K562 (cell line): ENCODE data around the gene FGFR4. TPM values are rescaled to one million over a fixed set of nuclear protein-coding genes. Genes with fewer than 3 reads are reported as not detected.

ENCODE experiments used
- ATAC-seq: fragments of 200-7000 bp; cut with Tn5 transposase; 3 replicates; pipeline ENCODE4 v1.9.1; 2020; ENCODE audit warnings: moderate library complexity
- BruUV-seq: library from RNA; stranded (reverse); fragments of 400-500 nt; replicated peaks from 2 replicates; lab custom pipeline; 2021; lab: Mats Ljungman, UMichigan
- CTCF ChIA-PET: fragments of 300-600 bp; formaldehyde crosslinking; extraction: SDS; loops from one replicate; lab custom pipeline; 2021; ENCODE audit warnings: low intra/inter-chr PET ratio; lab: Yijun Ruan, JAX
- POLR2A ChIA-PET: fragments of 300-600, 350-650 bp; sonication (Branson Sonifier 250); formaldehyde crosslinking; extraction: SDS; loops from one replicate; lab custom pipeline; 2021; ENCODE audit warnings: antibody characterized with exemption, inconsistent platforms; lab: Yijun Ruan, JAX
- DNase-seq, 4 experiments: peaks; one replicate each; pipeline versions ENCODE4 v3.0.0 to v3.0.0-alpha.2; 2011 to 2018; ENCODE audit warnings: low spot score in 3 of 4, mixed read lengths in 3 of 4; ENCODE audit errors: extremely low read depth in 1 of 4
- FAIRE-seq: peaks from 2 replicates; lab custom pipeline; 2011; peaks lifted over from hg19 to GRCh38; lab: Jason Lieb, UNC
- H2AFZ ChIP-seq: 2 replicates; pipeline ENCODE4 v1.6.0; 2011; ENCODE audit warnings: low read depth, low read length, control low read depth, inconsistent platforms
- H3K27ac ChIP-seq: fragments of 200-600 bp; 3 replicates; pipeline ENCODE4 v1.8.0; 2011; ENCODE audit warnings: low read depth, mild to moderate bottlenecking, control low read depth, inconsistent platforms, low read length, moderate library complexity, mixed read lengths; ENCODE audit errors: extremely low read depth
- H3K27me3 ChIP-seq, 2 experiments: fragments of 300-600 bp in 1 of 2; 2 replicates in 1 of 2; 3 replicates in 1 of 2; pipeline versions ENCODE4 v1.6.0 to v1.8.0; 2011; ENCODE audit warnings: inconsistent platforms in 2 of 2, low read length in 2 of 2, mild to moderate bottlenecking in 1 of 2, mixed read lengths in 1 of 2, moderate library complexity in 1 of 2; ENCODE audit not compliant: control insufficient read depth in 2 of 2, insufficient read depth in 2 of 2
- H3K36me3 ChIP-seq: fragments of 300-600 bp; 3 replicates; pipeline ENCODE4 v1.8.0; 2011; ENCODE audit warnings: mild to moderate bottlenecking, low read length, inconsistent platforms; ENCODE audit not compliant: control insufficient read depth, insufficient read depth
- H3K4me1 ChIP-seq, 2 experiments: fragments of 200-600 bp in 1 of 2; replicated peaks in 1 of 2; 2 replicates in 1 of 2; 3 replicates in 1 of 2; pipeline versions ENCODE4 v1.5.1 to v1.8.0; 2011; ENCODE audit warnings: inconsistent platforms in 2 of 2, low read length in 2 of 2, mild to moderate bottlenecking in 1 of 2, mixed read lengths in 1 of 2, moderate library complexity in 1 of 2; ENCODE audit not compliant: control insufficient read depth in 2 of 2, insufficient read depth in 2 of 2
- H3K4me2 ChIP-seq: 2 replicates; pipeline ENCODE4 v1.6.1; 2011; ENCODE audit warnings: low read length, control low read depth, inconsistent platforms, mixed read lengths; ENCODE audit not compliant: insufficient read depth
- H3K4me3 ChIP-seq: fragments of 200-600 bp; sonication (generic), shearing (Covaris generic); 2 replicates; pipeline ENCODE4 v1.5.1; 2016; ENCODE audit warnings: control low read depth, inconsistent platforms
- H3K79me2 ChIP-seq: fragments of 200-600 bp; 3 replicates; pipeline ENCODE4 v1.8.0; 2011; ENCODE audit warnings: low read length, inconsistent platforms; ENCODE audit not compliant: control insufficient read depth, insufficient read depth
- H3K9ac ChIP-seq, 2 experiments: 2 replicates each; pipeline versions ENCODE4 v1.6.0 to v1.6.1; 2011; ENCODE audit warnings: low read depth in 2 of 2, low read length in 2 of 2, control low read depth in 1 of 2, inconsistent platforms in 1 of 2, mild to moderate bottlenecking in 1 of 2, mixed read lengths in 1 of 2; ENCODE audit not compliant: insufficient read depth in 1 of 2
- H3K9me1 ChIP-seq: one replicate; pipeline ENCODE4 v1.6.0; 2011; ENCODE audit warnings: inconsistent platforms, mild to moderate bottlenecking, low read length, moderate library complexity; ENCODE audit not compliant: control insufficient read depth, insufficient read depth
- H3K9me3 ChIP-seq: replicated peaks from 2 replicates; pipeline ENCODE4 v1.5.1; 2011; ENCODE audit warnings: low read depth, low read length, inconsistent platforms; ENCODE audit not compliant: control insufficient read depth, insufficient read depth
- H4K20me1 ChIP-seq: replicated peaks from 2 replicates; pipeline ENCODE4 v1.6.1; 2011; ENCODE audit warnings: low read length, inconsistent platforms, mixed read lengths; ENCODE audit not compliant: control insufficient read depth, insufficient read depth
- FIP1L1 ChIP-seq: fragments of 200-400 bp; formaldehyde crosslinking; IDR thresholded peaks from 2 replicates; pipeline ENCODE4 v1.6.1; 2018; ENCODE audit warnings: mild to moderate bottlenecking, low read depth, low read length; ENCODE audit not compliant: poor library complexity, severe bottlenecking
- FOXK1 ChIP-seq: sonication (generic); formaldehyde crosslinking; IDR thresholded peaks from 2 replicates; pipeline ENCODE4 v1.8.0; 2022; ENCODE audit warnings: missing genetic modification reagents, mild to moderate bottlenecking, borderline replicate concordance
- MIER1 ChIP-seq: fragments of 450-650 bp; IDR thresholded peaks from 2 replicates; pipeline ENCODE4 v1.6.1; 2016; ENCODE audit warnings: antibody characterized with exemption, mild to moderate bottlenecking, low read depth
- POLR2G ChIP-seq: fragments of 200-400 bp; formaldehyde crosslinking; IDR thresholded peaks from 2 replicates; pipeline ENCODE4 v1.6.1; 2017; ENCODE audit warnings: low read depth, mild to moderate bottlenecking, antibody characterized with exemption, low read length, moderate library complexity
- USF1 ChIP-seq: sonication (generic); formaldehyde crosslinking; IDR thresholded peaks from 2 replicates; pipeline ENCODE4 v1.9.0; 2022; ENCODE audit warnings: mild to moderate bottlenecking, missing genetic modification reagents
- ZFX ChIP-seq: sonication (generic); formaldehyde crosslinking; IDR thresholded peaks from 2 replicates; pipeline ENCODE4 v1.8.0; 2022; ENCODE audit warnings: mild to moderate bottlenecking, missing genetic modification reagents, moderate library complexity
- ZNF311 ChIP-seq: fragments of 250-450 bp; sonication (Bioruptor Pico); IDR thresholded peaks from 2 replicates; pipeline ENCODE4 v1.4.0; 2020; ENCODE audit warnings: mild to moderate bottlenecking, moderate library complexity
- ZZZ3 ChIP-seq: fragments of 450-650 bp; IDR thresholded peaks from 2 replicates; pipeline ENCODE4 v1.6.1; 2016; ENCODE audit warnings: antibody characterized with exemption, mild to moderate bottlenecking, moderate library complexity
- WGBS: fragments of 100-300 bp; shearing (Covaris generic); methylation state at CpG from one replicate; pipeline ENCODE4 v1.1.6; 2016; ENCODE audit warnings: low coverage, mixed read lengths; ENCODE audit not compliant: insufficient coverage; ENCODE audit errors: missing lambda C conversion rate; 5-methylcytosine and 5-hydroxymethylcytosine counted together
- in situ Hi-C: fragments of 300-500 bp; cut with MboI; formaldehyde crosslinking; loops from 4 replicates; pipeline ENCODE4 v1.15.0; 2018; ENCODE audit warnings: inconsistent platforms, mixed read lengths
- intact Hi-C: fragments of 100-400 bp; cut with micrococcal nuclease; formaldehyde crosslinking; loops from 2 replicates; pipeline ENCODE4 v1.14.2; 2022
- polyA plus RNA-seq, 8 experiments: library from polyadenylated mRNA; depleted of rRNA in 4 of 8; stranded (reverse) in 5 of 8; unstranded in 3 of 8; fragments of >200 nt; fragmentation: Nextera tagmentation in 2 of 8; fragmentation: Illumina TruSeq in 1 of 8; extraction: Ambion mirVana in 2 of 8; extraction: Trizol in 1 of 8; gene quantifications; 2 replicates each; pipeline versions ENCODE4 v1.2.1 to v1.2.3, GENCODE V29; 2011 to 2014; ENCODE audit warnings: inconsistent platforms in 1 of 8, missing spikeins in 1 of 8
- total RNA-seq, 7 experiments: library from RNA; depleted of rRNA in 6 of 7; stranded (reverse); fragments of >200 nt in 6 of 7; fragmentation: Illumina TruSeq in 2 of 7; extraction: Trizol in 2 of 7; gene quantifications; 2 replicates each; pipeline versions ENCODE4 v1.2.1 to v1.2.3, GENCODE V29; 2011 to 2021; ENCODE audit warnings: low replicate concordance in 1 of 7
- TF ChIP-seq, protein P1 (sequence below): fragments of 450-650 bp; formaldehyde crosslinking; IDR thresholded peaks from 2 replicates; pipeline ENCODE4 v1.4.0; 2020; ENCODE audit warnings: mild to moderate bottlenecking, mixed read lengths
- TF ChIP-seq, protein P2 (sequence below): sonication (generic); formaldehyde crosslinking; IDR thresholded peaks from 2 replicates; pipeline ENCODE4 v1.5.0; 2020; ENCODE audit warnings: missing genetic modification reagents

Gene FGFR4
- total and polyA plus RNA-seq, 9 of the 15 experiments (the other 6 are each of a cell fraction or from before 2014, with no cell fraction given): 0.76 to 35.4 (median 7.5) TPM

DNA sequence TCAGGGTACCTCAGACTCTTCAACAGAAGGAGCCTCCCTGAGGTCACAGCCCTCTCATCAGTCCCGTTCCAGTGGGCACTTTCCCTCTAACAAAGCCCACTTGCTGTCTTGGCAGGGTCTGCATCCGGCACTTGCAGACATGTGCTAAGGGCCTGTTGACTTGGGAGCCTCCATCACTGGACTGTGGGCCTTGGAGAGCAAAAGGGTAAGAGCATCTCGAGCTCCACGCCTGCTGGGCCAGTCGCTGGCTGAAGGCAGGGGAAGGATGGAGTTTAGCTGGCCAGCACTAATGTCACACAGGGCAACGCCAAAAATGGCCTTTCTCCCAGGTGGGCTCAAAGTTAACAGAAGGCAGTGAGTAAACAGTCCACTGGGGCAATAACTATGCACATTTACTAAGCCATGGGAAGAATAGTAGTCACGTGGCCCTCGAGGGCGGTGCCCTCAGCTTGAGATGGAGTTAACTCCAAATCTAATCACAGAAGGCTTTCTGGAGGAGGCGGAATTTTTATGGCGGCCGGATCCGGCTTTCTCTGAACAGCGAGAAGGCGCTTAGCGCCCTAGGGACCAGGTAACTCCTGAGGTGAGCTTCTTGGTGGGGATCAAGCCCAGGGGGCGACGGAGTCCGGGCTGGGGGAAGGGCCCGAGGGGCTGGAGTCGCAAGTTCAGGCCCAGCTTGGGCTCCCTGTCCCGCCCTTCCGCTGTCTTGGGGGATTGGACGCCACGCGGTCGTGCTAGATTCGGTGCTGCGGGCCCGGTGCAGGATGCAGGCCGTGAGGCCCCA is 44.8 kb downstream of the FGFR4 start:
- H3K4me3 ChIP-seq: no peak overlapping the region
- H3K79me2 ChIP-seq: peaks cover 26% of the 10 kb centered on the region
- intact Hi-C loops: loop anchor here (5.0 kb wide), 1 partner anchor 171 kb away; the partner anchor contains the start of genes PRELID1 and RAB24
- H3K4me1 ChIP-seq: peaks cover 23 to 29% of the 10 kb centered on the region in 2 experiments
- ChIA-PET CTCF (interaction anchor here (0.6 kb wide), 1 partner anchor 369 kb away, joined by 3 read pairs; no protein-coding TSS in a partner anchor), POLR2A (interaction anchor here (0.6 kb wide), 1 partner anchor 150 kb away, joined by 3 read pairs; no protein-coding TSS in a partner anchor)
- DNase-seq (peak in 1 of 4 experiments; percentile 33), ATAC-seq (no peak), FAIRE-seq (no peak)
- H3K9me3 ChIP-seq: no peaks in the 10 kb centered on the region
- no peaks in the 10 kb centered on the region for H3K27me3 ChIP-seq
- H2AFZ ChIP-seq: 0 out of 2 replicates have a peak overlapping the region, but pooled peaks have one; percentile 24
- H4K20me1 ChIP-seq: no peaks in the 10 kb centered on the region; the same call in 1 of the 2 replicates
- peak overlapping the region in 1 of 2 experiments; percentile 10; a peak in 1 of 4 replicates for H3K9ac ChIP-seq
- H3K9me1 ChIP-seq: no peaks in the 10 kb centered on the region
- in situ Hi-C loops: no loop called here
- H3K27ac ChIP-seq: no peak overlapping the region
- H3K36me3 ChIP-seq: peaks cover 17% of the 10 kb centered on the region
- no TSS peak for BruUV-seq
- 81% methylated on average over 30 of the region's 31 CpGs for WGBS
- no peak overlapping the region for H3K4me2 ChIP-seq
- TF ChIP-seq, protein P1, sequence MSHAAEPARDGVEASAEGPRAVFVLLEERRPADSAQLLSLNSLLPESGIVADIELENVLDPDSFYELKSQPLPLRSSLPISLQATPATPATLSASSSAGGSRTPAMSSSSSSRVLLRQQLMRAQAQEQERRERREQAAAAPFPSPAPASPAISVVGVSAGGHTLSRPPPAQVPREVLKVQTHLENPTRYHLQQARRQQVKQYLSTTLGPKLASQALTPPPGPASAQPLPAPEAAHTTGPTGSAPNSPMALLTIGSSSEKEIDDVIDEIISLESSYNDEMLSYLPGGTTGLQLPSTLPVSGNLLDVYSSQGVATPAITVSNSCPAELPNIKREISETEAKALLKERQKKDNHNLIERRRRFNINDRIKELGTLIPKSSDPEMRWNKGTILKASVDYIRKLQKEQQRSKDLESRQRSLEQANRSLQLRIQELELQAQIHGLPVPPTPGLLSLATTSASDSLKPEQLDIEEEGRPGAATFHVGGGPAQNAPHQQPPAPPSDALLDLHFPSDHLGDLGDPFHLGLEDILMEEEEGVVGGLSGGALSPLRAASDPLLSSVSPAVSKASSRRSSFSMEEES (CRISPR knock-in tag): peak; percentile 50
- TF ChIP-seq FIP1L1: peak; percentile 27
- 0 out of 2 replicates have a peak, but pooled peaks have one; percentile 28 for TF ChIP-seq FOXK1
- TF ChIP-seq ZZZ3: no peak
- TF ChIP-seq POLR2G: no peak
- TF ChIP-seq, protein P2, sequence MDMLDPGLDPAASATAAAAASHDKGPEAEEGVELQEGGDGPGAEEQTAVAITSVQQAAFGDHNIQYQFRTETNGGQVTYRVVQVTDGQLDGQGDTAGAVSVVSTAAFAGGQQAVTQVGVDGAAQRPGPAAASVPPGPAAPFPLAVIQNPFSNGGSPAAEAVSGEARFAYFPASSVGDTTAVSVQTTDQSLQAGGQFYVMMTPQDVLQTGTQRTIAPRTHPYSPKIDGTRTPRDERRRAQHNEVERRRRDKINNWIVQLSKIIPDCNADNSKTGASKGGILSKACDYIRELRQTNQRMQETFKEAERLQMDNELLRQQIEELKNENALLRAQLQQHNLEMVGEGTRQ (CRISPR knock-in tag): peak; percentile 72
- no peak for TF ChIP-seq ZNF311 (CRISPR knock-in tag)
- peak; percentile 79 for TF ChIP-seq USF1
- no peak for TF ChIP-seq MIER1
- 0 out of 2 replicates have a peak, but pooled peaks have one; percentile 16 for TF ChIP-seq ZFX (CRISPR knock-in tag)
